ENCODE results near the gene MON2.

Gene MON2

DNA sequence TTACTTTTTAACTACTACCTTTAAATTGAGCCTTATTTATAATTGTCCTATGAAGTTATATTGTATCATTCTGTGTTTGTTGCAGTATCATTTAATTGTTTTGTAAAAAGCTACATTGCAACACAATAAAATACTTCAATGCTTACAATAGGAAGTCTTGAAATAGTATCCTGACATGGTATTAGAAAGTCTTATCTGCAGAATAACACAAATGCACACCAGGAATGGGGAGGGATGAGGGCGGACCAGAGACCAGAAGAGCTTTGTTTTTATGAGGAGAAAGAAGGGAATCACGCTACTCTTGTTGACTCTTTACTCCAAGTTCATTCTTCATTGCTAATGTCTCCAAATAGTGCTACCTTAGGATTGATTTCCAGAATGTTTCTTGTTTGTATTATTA, 120.2 kb downstream of the MON2 start:
- Histone ChIP-seq H3K36me3 (replicated peaks) (no peaks in the 10 kb centered on the region), H3K4me1 (peaks cover 19% of the 10 kb centered on the region), H3K27me3 (ENCODE audit: low read depth) (no peaks in the 10 kb centered on the region), H3K9me3 (no peaks in the 10 kb centered on the region), H3K4me3 (no peak overlapping the region)
- DNase-seq (ENCODE audit: low spot score in 2 of 2) = no peak
- in situ Hi-C loops (cut with MboI; ENCODE audit: low sequenced_read_pairs) = loop anchor here (25.0 kb wide), 1 partner anchor 1250 kb away; the partner anchor contains the start of gene SRGAP1

GRCh38 chr12:62588916-62589315, 122.3 kb downstream of the MON2 start:
- Histone ChIP-seq H3K36me3 (replicated peaks) (no peaks in the 10 kb centered on the region), H3K4me1 (peaks cover 19% of the 10 kb centered on the region), H3K27me3 (ENCODE audit: low read depth) (no peaks in the 10 kb centered on the region), H3K9me3 (no peaks in the 10 kb centered on the region), H3K4me3 (no peak overlapping the region)
- DNase-seq (ENCODE audit: low spot score in 2 of 2) = peak in 1 of 2 experiments; percentile 93
- in situ Hi-C loops (cut with MboI; ENCODE audit: low sequenced_read_pairs) = loop anchor here (25.0 kb wide), 1 partner anchor 1248 kb away; the partner anchor contains the start of gene SRGAP1

DNA sequence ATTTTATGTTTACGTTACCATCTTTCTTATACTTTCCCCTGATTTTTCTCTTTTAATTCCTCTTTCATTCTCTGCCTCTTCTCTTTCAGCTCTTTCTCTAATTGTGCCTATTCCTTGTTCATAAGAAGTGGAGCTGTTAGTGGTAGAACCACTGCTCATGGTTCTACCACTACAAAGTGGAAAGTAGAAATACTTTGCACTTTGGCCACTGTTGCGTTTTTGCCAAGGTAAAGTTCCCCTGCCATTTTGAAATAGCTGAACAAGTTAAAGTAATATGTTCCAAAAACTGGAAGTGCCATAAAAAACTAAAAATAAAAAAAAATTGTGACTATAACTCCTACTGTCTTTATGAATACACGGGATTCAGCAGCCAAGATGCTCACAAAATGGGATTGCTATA, 130.6 kb downstream of the MON2 start:
- Histone ChIP-seq H3K36me3 (replicated peaks) (no peaks in the 10 kb centered on the region), H3K4me1 (peaks cover 33% of the 10 kb centered on the region), H3K9me3 (no peaks in the 10 kb centered on the region), H3K27me3 (ENCODE audit: low read depth) (no peaks in the 10 kb centered on the region), H3K4me3 (no peak overlapping the region)
- in situ Hi-C loops (cut with MboI; ENCODE audit: low sequenced_read_pairs) = loop anchor here (25.0 kb wide), 1 partner anchor 1240 kb away; the partner anchor contains the start of gene SRGAP1
- DNase-seq (ENCODE audit: low spot score in 2 of 2) = no peak

DNA sequence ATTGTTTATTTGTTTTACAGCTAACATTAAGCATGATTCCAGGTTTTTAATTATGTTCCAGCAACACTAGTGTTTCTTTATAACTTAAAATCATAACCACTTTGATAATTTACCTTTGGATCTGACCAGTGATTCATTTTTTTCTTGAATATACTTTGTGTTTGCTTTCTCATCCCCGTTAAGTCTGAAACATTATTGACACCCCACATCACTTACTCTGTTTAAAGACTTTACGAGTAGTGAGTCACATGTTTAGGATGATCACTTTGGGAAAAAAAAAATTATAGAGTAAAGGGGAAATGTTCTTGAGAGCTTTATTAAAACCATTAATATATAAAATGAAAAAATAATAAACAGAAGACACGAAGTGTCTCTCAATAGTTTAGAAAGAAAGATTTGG, 132.2 kb downstream of the MON2 start:
- Histone ChIP-seq H3K4me1 (peaks cover 35% of the 10 kb centered on the region), H3K4me3 (no peak overlapping the region), H3K9me3 (no peaks in the 10 kb centered on the region), H3K27me3 (ENCODE audit: low read depth) (no peaks in the 10 kb centered on the region), H3K36me3 (replicated peaks) (no peaks in the 10 kb centered on the region)
- no peak for DNase-seq (ENCODE audit: low spot score in 2 of 2)
- in situ Hi-C loops (cut with MboI; ENCODE audit: low sequenced_read_pairs) = loop anchor here (25.0 kb wide), 1 partner anchor 1238 kb away; the partner anchor contains the start of gene SRGAP1

DNA sequence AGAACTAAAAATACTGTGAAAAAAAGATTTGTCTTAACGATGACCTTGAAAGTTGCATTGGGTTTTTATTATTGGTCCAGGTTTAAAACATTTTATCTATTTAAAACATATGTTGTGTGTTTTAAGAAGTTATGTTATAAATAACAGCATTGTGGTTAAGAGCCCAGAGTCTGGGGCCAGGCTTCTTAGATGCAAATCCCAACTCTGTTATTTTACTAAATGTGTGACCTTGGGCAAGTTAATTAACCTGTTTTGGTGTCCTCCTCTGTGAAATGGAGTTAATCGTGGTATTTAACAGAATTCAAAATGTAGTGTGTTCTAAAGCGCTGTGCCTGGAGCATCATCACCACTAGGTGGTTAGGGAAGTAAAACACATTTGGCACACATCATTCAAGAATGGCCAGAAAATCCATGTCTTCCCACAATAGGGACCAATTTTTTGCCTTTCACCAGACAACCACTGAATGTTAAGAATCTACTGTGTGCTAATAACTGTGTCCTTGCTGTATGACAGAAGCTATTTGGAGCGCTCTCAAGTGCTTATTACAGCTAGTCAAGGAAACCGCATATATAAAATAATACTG, 133.3 kb downstream of the MON2 start:
- in situ Hi-C loops (cut with MboI; ENCODE audit: low sequenced_read_pairs) = loop anchor here (25.0 kb wide), 1 partner anchor 1237 kb away; the partner anchor contains the start of gene SRGAP1
- no peak overlapping the region for H3K4me3 ChIP-seq
- H3K27me3 ChIP-seq (ENCODE audit: low read depth) = no peaks in the 10 kb centered on the region
- peak; percentile 43 to 52 for DNase-seq (ENCODE audit: low spot score in 2 of 2)
- no peaks in the 10 kb centered on the region for H3K9me3 ChIP-seq
- peaks cover 35% of the 10 kb centered on the region for H3K4me1 ChIP-seq
- no peaks in the 10 kb centered on the region for H3K36me3 ChIP-seq (replicated peaks)

DNA sequence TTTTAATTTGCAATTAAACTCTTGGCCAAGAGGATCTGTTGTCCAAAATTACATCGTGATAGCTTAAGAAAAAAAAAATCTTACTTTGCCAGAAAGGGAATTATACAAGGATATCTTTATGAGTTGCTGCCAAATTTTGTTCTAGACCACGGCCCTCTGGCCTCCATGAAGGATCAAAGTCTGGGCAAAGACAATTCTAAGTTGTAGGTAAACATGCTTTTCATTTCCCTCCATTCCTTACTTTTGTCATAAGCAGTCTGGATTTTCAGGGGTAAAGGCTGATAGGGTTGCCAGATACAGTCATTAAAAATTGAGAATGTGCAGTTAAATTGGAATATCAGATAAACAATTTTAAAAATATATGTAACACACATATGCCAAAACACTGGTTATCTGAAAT, 135.1 kb downstream of the MON2 start:
- in situ Hi-C loops (cut with MboI; ENCODE audit: low sequenced_read_pairs) = no loop called here
- H3K36me3 ChIP-seq (replicated peaks) = no peaks in the 10 kb centered on the region
- no peaks in the 10 kb centered on the region for H3K27me3 ChIP-seq (ENCODE audit: low read depth)
- peak overlapping the region; percentile 59; the same call in 1 of the 2 replicates for H3K4me3 ChIP-seq
- H3K4me1 ChIP-seq = peaks cover 48% of the 10 kb centered on the region
- H3K9me3 ChIP-seq = no peaks in the 10 kb centered on the region
- DNase-seq (ENCODE audit: low spot score in 2 of 2) = no peak

DNA sequence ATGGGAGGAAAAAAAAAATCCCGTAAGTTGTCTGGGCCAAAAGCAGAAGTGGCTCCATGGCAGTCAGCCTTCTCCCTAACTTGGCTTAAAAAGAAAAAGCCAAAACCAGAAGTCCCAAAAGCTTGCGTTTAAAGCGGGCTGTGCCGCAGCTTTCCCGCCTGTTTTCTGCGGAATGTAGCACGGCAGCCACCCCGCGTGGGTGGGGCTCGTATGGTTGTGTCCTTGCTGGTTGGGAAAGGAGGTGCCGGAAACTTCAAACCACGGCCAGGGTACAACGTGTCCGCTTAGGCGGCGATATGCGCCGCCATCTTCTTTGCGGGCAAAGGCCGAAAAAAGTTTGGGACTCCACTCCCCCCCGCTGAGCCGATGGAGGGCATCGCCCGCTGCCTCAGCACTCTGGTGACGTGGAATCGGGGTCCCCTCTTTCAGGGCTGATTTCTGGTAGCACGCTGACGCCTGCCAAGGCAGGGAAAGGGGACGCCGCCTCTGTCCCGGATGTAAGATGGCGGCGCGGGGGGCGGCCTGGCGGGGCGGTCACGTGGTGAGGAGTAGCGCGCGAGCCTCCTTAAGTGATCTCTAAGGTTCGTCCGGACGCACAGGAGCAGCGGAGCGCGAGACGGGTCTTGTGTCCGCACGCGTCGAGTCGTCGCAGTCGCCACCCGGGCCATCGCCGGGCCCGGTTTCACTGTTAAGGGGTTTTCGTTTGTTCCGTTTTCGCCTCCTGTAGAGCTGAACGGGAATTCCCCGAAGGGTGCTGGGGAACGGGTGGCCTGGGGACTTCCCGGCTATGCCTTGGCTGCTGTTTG, 135.8 kb downstream of the MON2 start:
- Histone ChIP-seq H3K4me1 (peaks cover 48% of the 10 kb centered on the region), H3K4me3 (peak overlapping the region; percentile 59), H3K36me3 (replicated peaks) (no peaks in the 10 kb centered on the region), H3K9me3 (no peaks in the 10 kb centered on the region), H3K27me3 (ENCODE audit: low read depth) (no peaks in the 10 kb centered on the region)
- DNase-seq (ENCODE audit: low spot score in 2 of 2) = peak; percentile 86 to 91
- in situ Hi-C loops (cut with MboI; ENCODE audit: low sequenced_read_pairs) = no loop called here

GRCh38 chr12:62603061-62603810, 136.6 kb downstream of the MON2 start:
- Histone ChIP-seq H3K4me1 (peaks cover 48% of the 10 kb centered on the region), H3K4me3 (peak overlapping the region; percentile 59), H3K9me3 (no peaks in the 10 kb centered on the region), H3K27me3 (ENCODE audit: low read depth) (no peaks in the 10 kb centered on the region), H3K36me3 (replicated peaks) (no peaks in the 10 kb centered on the region)
- in situ Hi-C loops (cut with MboI; ENCODE audit: low sequenced_read_pairs) = no loop called here
- DNase-seq (ENCODE audit: low spot score in 2 of 2) = peak; percentile 77 to 85

- no peaks in the 10 kb centered on the region for H3K27me3 ChIP-seq (ENCODE audit: low read depth)
- peaks cover 48% of the 10 kb centered on the region for H3K4me1 ChIP-seq
- in situ Hi-C loops (cut with MboI; ENCODE audit: low sequenced_read_pairs) = no loop called here
- no peaks in the 10 kb centered on the region for H3K9me3 ChIP-seq
- no peaks in the 10 kb centered on the region for H3K36me3 ChIP-seq (replicated peaks)
- peak overlapping the region; percentile 59 for H3K4me3 ChIP-seq
- no peak for DNase-seq (ENCODE audit: low spot score in 2 of 2)
Measured at GRCh38 chr12:62603811-62604098, 137.1 kb downstream of the MON2 start.

DNA sequence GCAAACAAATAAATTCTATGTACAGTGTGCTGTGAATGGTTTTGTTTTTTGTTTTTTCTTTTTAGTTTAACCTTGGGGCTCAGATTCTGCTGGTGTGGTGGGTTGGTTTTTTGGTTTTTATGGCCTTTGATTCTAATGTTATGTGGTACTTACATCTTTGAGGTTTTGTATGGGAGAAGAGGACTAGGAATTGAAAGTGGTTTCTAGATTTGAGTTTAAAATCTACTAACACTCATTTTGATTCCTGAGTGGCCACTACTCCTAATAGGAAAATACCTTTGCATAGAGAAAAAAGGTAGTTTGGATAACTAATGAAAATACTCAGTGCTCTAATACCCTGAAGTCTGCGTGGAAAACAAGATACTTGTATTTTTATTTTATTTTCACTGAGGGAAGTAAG, 137.7 kb downstream of the MON2 start:
- in situ Hi-C loops (cut with MboI; ENCODE audit: low sequenced_read_pairs) = no loop called here
- Histone ChIP-seq H3K4me3 (peak overlapping the region; percentile 59), H3K4me1 (peaks cover 42% of the 10 kb centered on the region), H3K36me3 (replicated peaks) (no peaks in the 10 kb centered on the region), H3K27me3 (ENCODE audit: low read depth) (no peaks in the 10 kb centered on the region), H3K9me3 (no peaks in the 10 kb centered on the region)
- no peak for DNase-seq (ENCODE audit: low spot score in 2 of 2)

- Histone ChIP-seq H3K27me3 (ENCODE audit: low read depth) (no peaks in the 10 kb centered on the region), H3K9me3 (no peaks in the 10 kb centered on the region), H3K4me1 (peaks cover 37% of the 10 kb centered on the region), H3K4me3 (peak overlapping the region; percentile 59), H3K36me3 (replicated peaks) (no peaks in the 10 kb centered on the region)
- peak in 1 of 2 experiments; percentile 47 for DNase-seq (ENCODE audit: low spot score in 2 of 2)
- in situ Hi-C loops (cut with MboI; ENCODE audit: low sequenced_read_pairs) = no loop called here
Measured at GRCh38 chr12:62604871-62605270, 138.2 kb downstream of the MON2 start.

DNA sequence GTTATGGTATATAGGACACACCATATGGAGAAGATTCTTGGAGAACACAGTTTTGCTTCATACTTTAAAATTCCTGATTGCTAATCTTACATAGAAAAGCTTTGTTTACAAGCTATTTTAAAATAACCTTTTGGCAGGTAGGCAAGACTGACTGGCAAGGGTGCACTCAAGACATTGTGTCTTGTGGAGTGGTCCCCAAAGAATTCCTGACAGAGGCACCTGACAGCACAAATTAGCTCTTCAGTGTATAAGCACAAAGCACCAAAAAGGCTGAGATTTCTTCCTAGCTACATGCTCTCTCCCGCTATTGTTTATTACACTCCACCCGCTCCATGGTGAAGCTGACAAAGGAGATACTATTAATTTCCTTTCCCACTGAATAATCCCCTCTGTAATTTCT, 139.4 kb downstream of the MON2 start:
- no peak for DNase-seq (ENCODE audit: low spot score in 2 of 2)
- H3K36me3 ChIP-seq (replicated peaks) = no peaks in the 10 kb centered on the region
- in situ Hi-C loops (cut with MboI; ENCODE audit: low sequenced_read_pairs) = no loop called here
- H3K27me3 ChIP-seq (ENCODE audit: low read depth) = no peaks in the 10 kb centered on the region
- no peak overlapping the region for H3K4me3 ChIP-seq
- H3K9me3 ChIP-seq = no peaks in the 10 kb centered on the region
- peaks cover 26% of the 10 kb centered on the region for H3K4me1 ChIP-seq

DNA sequence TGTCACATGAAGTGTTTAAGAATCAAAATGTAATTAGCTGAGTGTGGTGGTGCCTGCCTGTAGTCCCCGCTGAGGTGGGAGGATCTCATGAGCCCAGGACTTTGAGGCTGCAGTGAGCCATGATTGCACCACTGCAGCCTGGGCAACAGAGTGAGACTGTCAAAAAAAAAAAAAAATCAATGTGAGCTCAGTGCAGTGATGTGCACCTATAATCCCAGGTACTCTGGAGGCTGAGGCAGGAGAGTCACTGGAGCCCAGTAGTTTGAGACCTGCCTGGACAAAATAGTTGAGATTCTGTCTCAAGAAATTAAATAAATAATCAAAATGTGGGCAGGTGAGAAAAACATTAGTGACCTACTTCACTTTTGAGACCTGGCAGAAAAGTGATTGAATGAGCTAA, 140.0 kb downstream of the MON2 start:
- no peak overlapping the region for H3K4me3 ChIP-seq
- DNase-seq (ENCODE audit: low spot score in 2 of 2) = no peak
- no peaks in the 10 kb centered on the region for H3K36me3 ChIP-seq (replicated peaks)
- in situ Hi-C loops (cut with MboI; ENCODE audit: low sequenced_read_pairs) = no loop called here
- no peaks in the 10 kb centered on the region for H3K27me3 ChIP-seq (ENCODE audit: low read depth)
- peaks cover 21% of the 10 kb centered on the region for H3K4me1 ChIP-seq
- no peaks in the 10 kb centered on the region for H3K9me3 ChIP-seq

DNA sequence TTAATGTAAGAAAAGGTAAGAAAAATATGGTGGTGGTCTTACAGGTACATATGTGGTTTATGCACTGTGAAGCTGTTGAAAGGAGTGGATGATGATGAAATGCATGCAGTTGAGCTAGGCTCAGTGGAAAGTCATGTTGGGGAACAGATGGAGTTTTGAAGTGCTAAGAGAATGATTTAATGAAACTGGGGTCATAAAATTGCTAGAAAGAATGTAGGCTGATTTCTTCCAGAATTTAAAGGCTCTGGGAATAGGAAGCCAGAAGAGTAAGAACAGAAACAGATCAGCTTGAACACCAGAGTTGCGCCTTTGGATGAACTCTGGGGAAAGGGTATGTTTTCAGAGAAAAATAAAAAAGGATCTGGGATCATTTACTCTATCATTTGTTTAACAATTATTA, 146.5 kb downstream of the MON2 start:
- H3K9me3 ChIP-seq = no peaks in the 10 kb centered on the region
- DNase-seq (ENCODE audit: low spot score in 2 of 2) = no peak
- in situ Hi-C loops (cut with MboI; ENCODE audit: low sequenced_read_pairs) = no loop called here
- H3K4me3 ChIP-seq = no peak overlapping the region
- H3K4me1 ChIP-seq = no peaks in the 10 kb centered on the region
- no peaks in the 10 kb centered on the region for H3K36me3 ChIP-seq (replicated peaks)
- no peaks in the 10 kb centered on the region for H3K27me3 ChIP-seq (ENCODE audit: low read depth)

Data from HAP-1 (cell line).